HG03439 (cell line): ENCODE measurements around the gene ACAP2.
"Not testable (repeated sequence)": the region's sequence is repeated elsewhere in the genome, so short reads cannot be mapped to it uniquely, and the experiment has no call there.

Source experiments
- ATAC-seq: cut with Tn5 transposase; IDR thresholded peaks from one replicate; pipeline ENCODE4 v1.9.1; 2021; ENCODE audit warnings: mild to moderate bottlenecking, moderate library complexity; ENCODE audit not compliant: unreplicated experiment

Gene ACAP2

DNA sequence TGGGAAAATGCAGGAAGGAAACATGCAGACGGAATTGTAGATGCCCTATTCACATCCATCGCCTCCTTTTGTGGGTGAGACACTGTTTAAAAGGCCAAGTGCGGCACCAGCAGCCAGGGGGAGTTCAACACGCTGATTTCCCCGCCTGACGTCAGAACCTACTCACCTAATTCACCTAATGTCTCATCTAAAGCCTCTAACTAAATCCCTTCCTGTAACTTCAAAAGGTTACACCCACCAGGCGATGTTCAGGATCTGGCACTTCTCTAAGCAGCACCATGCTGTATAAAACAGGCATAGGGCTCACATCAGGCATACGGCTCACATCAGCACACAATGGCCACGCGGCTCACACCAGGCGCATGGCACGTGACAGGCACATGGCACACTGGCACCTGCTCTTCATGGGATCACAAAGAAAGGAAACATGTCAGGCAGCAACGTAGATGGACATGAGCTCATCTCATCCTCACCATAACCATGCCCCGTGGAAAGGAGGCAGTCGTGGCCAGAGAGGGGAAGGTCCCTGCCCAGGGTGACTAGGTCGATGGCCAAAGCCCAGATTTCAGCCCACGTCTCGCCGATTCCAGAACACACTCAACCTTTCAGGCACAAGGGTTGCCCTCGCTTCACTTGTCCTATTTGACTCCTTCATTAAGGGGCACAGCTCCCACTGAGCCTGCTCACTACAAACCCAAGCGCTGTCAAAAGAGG is 193.6 kb downstream of the ACAP2 start:
- ATAC-seq = no peak

GRCh38 chr3:195248281-195248680 is 194.5 kb downstream of the ACAP2 start:
- no peak for ATAC-seq

DNA sequence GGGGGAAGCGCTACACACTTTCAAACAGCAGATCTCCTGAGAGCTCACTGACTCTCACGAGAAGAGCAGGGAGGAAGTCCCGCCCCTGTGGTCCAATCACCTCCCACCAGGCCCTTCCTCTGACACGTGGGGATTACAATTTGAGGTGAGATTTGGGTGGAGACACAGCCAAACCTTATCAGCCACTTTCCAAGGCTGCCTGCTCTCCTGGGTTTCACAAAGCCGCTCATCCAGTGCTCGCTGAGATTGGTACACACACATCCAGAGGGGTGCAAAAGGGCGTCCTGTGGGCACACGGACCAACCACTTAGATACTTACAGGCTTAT is 195.0 kb downstream of the ACAP2 start:
- no peak for ATAC-seq

DNA sequence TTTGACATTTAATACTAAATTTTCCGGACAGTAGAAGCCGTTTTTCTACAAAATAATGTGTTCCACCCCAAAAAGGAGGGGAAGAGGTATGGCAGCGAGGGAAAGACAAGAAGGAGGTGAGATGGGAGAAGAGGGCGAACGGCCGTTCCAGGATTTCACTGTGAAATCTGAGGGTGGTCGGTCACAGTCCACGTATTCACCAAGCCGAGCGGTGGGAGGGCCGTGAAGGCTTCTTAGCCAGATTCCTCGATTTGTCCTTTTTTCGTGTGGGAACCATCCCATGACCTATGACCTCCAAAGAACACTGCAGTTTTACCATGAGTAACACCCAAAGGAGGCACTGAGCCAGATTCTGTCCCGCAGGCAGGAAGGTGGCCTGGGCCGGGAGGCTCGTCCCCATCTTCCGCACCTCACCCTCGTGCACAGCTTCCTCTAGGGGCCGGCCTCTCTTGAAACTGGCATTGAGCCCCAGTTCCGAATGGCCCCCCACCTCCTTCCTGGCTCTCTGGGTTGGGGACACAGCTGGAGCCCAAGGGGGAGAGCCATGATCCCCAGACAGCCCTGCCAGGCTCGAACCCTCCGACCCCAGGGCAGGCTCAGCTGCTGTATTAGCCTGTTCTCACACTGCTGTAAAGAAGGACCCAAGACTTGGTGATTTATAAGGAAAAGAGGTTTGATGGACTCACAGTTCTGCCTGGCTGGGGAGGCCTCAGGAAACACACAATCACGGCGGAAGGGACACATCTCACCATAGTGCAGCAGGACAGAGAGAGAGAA is 195.5 kb downstream of the ACAP2 start:
- no peak for ATAC-seq

- ATAC-seq = no peak
These were observed 196.2 kb downstream of the ACAP2 start for GRCh38 chr3:195246581-195246995.

- ATAC-seq = no peak
These were observed 197.3 kb downstream of the ACAP2 start for GRCh38 chr3:195245531-195245951.

DNA sequence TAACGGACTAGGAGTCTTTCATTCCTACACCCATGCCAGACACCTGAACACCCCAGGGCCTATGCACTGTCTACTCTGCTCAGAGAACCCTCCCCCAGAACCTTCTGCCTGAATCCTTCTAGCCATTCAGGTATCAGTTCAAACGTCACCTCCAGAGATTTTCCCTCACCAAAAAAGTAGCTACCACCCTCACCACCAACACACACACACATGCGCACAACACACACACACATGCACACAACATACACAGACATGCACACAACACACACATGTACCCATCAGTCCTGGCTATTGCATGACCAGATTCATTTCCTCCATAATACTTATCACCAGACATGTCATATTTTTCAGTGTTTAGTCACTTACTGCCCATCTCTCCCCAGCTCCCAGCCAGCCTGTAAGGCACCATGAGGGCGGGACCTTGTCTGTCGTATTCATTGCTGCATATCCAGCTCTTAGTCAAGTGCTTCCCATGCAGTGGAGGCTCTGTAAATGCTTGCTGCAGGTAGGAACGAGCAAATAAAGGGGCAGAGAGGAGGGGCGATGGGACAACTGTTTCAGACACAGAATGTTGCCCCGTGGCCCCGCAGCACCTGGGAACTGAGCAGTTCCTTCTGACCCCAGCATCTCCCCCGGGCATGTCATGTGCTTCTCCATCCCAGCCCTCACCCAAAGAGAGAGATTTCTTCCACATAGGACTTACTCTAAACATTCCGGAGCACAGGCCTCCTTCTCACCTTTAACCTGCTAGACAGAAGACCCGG is 201.0 kb downstream of the ACAP2 start:
- no peak for ATAC-seq

- no peak for ATAC-seq
These were observed 201.9 kb downstream of the ACAP2 start for GRCh38 chr3:195240939-195241338.

DNA sequence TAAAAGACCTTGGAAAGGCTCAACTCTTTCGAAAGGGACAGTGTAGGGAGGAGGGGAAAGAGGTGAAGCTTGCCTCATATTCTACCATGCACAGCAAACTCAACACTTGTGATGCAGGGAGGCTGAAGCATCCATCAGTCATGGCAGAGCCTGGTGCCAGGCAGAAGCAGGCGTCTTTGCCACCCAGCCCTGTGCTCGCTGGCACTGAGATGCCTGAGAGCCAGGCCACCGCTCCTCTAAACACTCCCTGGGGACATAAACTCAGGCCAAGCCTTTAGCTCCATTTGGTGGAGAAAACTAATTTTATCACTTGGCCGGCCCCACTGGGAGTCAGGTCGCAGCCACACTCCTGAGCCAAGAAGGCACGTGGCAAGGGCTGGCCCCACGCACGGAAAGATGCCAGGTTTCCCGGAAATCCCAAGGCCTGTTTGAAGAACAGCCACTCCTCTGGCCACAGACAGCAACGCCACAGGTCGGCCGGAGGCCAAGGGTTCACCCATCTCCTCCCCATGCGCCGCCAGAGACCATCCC is 202.6 kb downstream of the ACAP2 start:
- ATAC-seq = no peak

DNA sequence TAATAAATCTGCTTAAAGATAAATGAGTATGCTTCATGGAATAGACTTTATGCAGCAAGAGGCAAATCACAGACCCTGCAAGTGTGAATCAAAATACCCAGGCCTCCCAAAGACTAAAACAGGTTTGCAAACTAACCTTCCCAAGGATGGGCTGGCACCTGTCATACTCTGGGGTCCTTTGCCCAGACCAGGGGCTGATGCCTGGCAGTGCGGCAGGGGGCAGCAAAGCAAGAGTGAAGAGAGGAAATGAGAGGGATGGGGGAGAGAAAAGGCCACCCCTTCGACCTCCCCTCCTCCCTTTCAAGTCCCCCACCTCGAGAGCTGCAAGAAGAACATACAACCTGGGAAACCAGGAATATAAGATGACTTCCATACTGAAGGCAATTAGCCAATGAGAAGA is 203.7 kb downstream of the ACAP2 start:
- ATAC-seq = no peak

GRCh38 chr3:195238586-195239118 is 204.2 kb downstream of the ACAP2 start:
- ATAC-seq = no peak

DNA sequence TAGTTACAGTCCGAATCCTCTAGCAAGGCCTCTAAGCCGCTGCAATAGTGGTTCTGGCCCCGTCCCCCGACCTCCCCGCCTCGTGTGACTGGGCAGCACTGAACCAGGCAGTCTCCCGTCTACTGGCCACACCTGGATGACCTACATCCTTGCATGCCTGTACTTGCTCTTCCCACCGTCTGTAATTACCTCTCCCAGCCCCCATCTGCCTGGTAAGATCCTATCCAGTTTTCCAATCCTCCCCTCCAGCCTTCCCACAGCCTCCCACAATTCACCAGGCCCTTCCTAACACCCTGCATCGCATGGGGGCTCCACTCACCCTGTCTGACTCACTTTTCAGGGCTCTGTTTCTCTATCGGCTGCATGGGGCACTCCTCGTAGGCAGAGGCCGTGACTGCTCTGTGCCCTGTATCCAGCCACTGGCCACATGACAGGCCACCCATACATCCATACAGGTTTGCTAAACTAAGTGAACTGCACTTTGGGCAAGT is 204.7 kb downstream of the ACAP2 start:
- no peak for ATAC-seq

DNA sequence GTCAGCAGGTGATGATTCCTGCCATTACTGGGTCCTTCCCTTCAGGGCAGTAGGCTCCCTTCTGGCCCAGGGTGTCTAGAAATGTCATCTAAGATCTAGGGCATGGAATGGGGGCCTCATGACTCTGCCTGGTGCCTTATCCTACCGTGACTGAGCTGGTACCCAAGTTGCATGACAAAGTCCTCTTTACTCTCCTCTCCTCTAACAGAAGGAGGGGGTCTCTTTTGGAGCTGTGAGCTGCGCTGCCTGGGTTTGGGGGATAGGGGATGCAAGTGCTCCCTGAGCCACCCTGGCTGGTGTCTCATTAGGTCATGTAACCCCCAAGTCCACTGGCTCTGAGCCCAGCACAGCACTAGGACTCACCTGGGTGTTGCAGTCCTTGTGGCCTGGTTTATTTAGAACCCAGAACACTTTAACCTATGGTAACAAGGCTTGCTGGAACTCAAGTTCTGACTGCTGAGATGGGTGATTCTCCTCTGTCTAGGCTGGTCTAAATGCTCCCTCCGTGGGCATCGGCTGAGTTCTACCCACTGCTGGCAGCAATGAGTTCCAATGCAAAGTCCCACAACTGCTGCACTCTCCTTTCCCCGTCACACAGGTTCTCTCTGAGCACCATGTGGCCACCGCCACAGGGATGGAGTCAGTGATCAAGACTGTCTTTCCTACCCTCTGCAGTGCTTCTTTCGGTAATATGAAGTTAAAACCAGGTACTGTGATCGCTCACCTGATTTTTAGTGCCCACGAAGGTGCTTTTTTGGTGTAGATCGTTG is 205.8 kb downstream of the ACAP2 start:
- no peak for ATAC-seq

DNA sequence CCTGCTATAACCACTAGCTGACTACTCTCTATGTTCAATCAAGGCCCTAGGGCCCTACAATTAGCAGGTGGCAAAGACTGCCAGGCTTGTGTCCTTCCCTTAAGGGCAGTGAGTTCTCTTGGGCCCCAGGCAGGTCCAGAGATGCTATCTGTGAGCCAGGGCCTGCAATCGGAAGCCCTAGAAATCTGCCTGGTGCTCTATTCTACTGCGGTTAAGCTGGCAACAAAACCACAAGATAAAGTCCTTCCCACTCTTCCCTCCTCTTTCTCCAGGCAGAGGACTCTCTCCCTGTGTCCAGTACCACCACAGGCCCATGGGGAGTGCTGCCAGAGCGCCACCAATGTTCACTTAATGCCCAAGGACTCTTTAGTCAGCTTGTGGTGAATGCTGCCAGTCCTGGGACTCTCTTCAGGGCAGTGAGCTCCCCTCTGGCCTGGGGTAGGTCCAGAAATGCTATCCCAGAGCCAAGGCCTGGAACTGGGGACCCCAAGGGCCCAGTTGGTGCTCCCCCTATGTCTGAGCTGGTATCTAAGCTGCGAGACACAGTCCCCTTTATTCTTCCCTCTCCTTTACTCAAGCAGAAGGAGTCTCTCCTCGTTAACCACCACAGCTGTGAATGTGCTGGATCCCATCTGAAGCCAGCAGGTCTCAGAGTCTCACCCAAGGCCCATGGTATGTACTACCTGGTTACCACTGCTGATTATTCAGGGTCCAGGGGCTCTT is 206.6 kb downstream of the ACAP2 start:
- no peak for ATAC-seq

GRCh38 chr3:195230244-195230643 is 212.6 kb downstream of the ACAP2 start:
- no peak for ATAC-seq

DNA sequence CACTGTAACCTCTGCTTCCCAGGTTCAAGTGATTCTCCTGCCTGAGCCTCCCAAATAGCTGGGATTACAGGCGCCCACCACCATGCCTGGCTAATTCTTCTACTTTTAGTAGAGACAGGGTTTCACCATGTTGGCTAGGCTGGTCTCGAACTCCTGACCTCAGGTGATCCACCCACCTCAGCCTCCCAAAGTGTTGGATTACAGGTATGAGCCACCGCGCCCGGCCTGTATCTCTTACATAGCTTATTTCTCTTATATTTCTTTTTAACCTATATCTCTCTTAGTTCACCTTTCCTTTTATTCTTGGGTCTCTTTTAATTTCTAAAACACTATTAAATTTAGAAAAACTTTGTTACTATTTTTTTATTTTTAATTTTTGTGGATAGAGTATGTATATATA is 213.9 kb downstream of the ACAP2 start:
- not testable (repeated sequence) for ATAC-seq

- ATAC-seq = no peak
These were observed 214.9 kb downstream of the ACAP2 start for GRCh38 chr3:195227871-195228270.

DNA sequence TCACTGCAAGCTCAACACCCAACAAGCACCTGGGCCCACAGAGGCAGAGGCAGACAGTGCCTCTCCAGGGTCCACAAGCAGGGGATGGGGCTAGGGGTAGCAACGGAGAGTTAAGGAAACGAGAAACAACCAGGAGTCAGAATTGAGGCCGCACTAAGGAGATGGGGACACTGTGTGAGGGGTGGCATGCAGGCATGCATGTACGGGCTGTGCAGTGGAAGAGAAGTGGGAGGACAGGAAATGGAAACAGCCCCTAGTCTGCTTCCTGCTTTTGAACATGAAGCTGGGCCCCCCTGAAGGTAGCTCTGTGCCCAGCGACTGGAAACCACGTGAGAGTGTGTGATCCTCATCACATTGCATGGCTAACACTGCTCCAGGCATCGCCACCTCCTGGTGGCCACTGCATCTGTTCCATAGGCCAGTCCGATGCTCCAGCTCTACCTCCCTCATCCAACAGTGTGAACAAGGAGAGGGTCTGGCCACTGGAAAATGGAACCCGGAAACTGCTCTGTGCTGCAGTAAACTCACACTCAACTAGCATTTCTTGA is 215.8 kb downstream of the ACAP2 start:
- ATAC-seq = no peak

DNA sequence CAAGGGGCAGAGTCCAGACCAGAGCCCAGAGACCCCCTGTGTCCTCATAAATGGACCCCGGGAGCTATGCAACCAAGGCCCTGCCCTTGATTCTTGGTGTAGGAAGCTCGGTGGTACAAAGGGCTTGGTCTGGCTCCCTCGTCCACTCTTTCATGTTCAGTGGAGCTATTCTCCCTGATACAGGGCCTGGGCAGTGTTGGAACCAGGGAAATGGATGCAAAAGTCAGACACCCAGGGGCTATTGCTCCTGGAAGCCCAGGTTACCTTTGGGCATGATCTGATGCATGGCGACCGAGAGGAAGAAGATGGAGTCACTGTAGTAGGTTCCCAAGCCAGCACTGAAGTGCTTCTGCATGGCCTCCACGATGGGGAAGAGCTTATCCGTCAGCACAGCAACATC is 216.4 kb downstream of the ACAP2 start:
- no peak for ATAC-seq
